HCT116 (cell line): ENCODE measurements around the gene FAM227B. TPM values are rescaled to one million over a fixed set of nuclear protein-coding genes. Genes with fewer than 3 reads are reported as not detected.

Experiments used
- ATAC-seq: fragments of 200-7000 bp; cut with Tn5 transposase; 2 replicates; pipeline ENCODE4 v1.9.1; 2020; ENCODE audit warnings: mild to moderate bottlenecking, moderate library complexity
- BruUV-seq: library from RNA; stranded (reverse); fragments of 400-500 nt; replicated peaks from 2 replicates; lab custom pipeline; 2021; lab: Mats Ljungman, UMichigan
- CTCF ChIA-PET: fragments of 300-600 bp; sonication (Branson Sonifier 250); formaldehyde crosslinking; loops from one replicate; lab custom pipeline; 2021; ENCODE audit warnings: antibody characterized with exemption; lab: Charles Lee
- POLR2A ChIA-PET: fragments of 300-600, 350-600 bp; sonication (Branson Sonifier 250); formaldehyde crosslinking; loops from one replicate; lab custom pipeline; 2021; ENCODE audit warnings: antibody characterized with exemption; lab: Charles Lee
- RAD21 ChIA-PET, 2 experiments: fragments of 300-600 bp; sonication (Branson Sonifier 250); formaldehyde crosslinking; loops; one replicate each; lab custom pipeline; 2023; ENCODE audit warnings: low total read pairs in 2 of 2; ENCODE audit not compliant: uncharacterized antibody in 2 of 2, unreplicated experiment in 2 of 2, low non-redundant PET in 1 of 2; lab: Charles Lee
- DNase-seq: peaks from one replicate; pipeline ENCODE4 v3.0.0-alpha.2; 2010; ENCODE audit warnings: low read depth, low spot score
- H2AFZ ChIP-seq: fragments of 200-600 bp; shearing (Covaris generic), sonication (generic); 2 replicates; pipeline ENCODE4 v1.6.1; 2017; ENCODE audit warnings: low read depth, mixed run types, mixed read lengths, antibody characterized with exemption, low read length; ENCODE audit not compliant: poor library complexity, severe bottlenecking
- H3K27ac ChIP-seq: 2 replicates; pipeline ENCODE4 v1.5.1; 2012; ENCODE audit warnings: low read depth, low read length
- H3K27me3 ChIP-seq: fragments of 200-600 bp; sonication (generic); 2 replicates; pipeline ENCODE4 v1.6.1; 2016; ENCODE audit warnings: mixed run types, low read length, mixed read lengths; ENCODE audit not compliant: insufficient read depth
- H3K36me3 ChIP-seq, 2 experiments: fragments of 200-500 bp in 1 of 2; fragments of 200-600 bp in 1 of 2; sonication (Bioruptor generic) in 1 of 2; sonication (generic) in 1 of 2; 2 replicates each; pipeline versions ENCODE4 v1.5.1 to v1.6.1; 2014 to 2016; ENCODE audit warnings: low read length in 2 of 2, inconsistent platforms in 1 of 2, mixed read lengths in 1 of 2, mixed run types in 1 of 2; ENCODE audit not compliant: insufficient read depth in 2 of 2, control insufficient read depth in 1 of 2
- H3K4me1 ChIP-seq, 2 experiments: fragments of 200-600 bp in 1 of 2; sonication (generic) in 1 of 2; 2 replicates each; pipeline versions ENCODE4 v1.5.1 to v1.6.1; 2012 to 2017; ENCODE audit warnings: low read length in 2 of 2, inconsistent platforms in 1 of 2, mild to moderate bottlenecking in 1 of 2, mixed read lengths in 1 of 2, mixed run types in 1 of 2, moderate library complexity in 1 of 2; ENCODE audit not compliant: insufficient read depth in 2 of 2, control insufficient read depth in 1 of 2
- H3K4me2 ChIP-seq: fragments of 200-600 bp; sonication (generic); 2 replicates; pipeline ENCODE4 v1.6.1; 2017; ENCODE audit warnings: mixed run types, low read length, mixed read lengths
- H3K4me3 ChIP-seq, 2 experiments: fragments of 200-600 bp in 1 of 2; sonication (generic) in 1 of 2; replicated peaks in 1 of 2; 2 replicates each; pipeline ENCODE4 v1.5.1; 2011 to 2016; ENCODE audit warnings: low read length in 2 of 2, control low read depth in 1 of 2, low read depth in 1 of 2, mild to moderate bottlenecking in 1 of 2, mixed read lengths in 1 of 2, mixed run types in 1 of 2
- H3K79me2 ChIP-seq: fragments of 200-600 bp; sonication (generic); 2 replicates; pipeline ENCODE4 v1.6.1; 2017; ENCODE audit warnings: mild to moderate bottlenecking, mixed run types, low read length, moderate library complexity, mixed read lengths; ENCODE audit not compliant: insufficient read depth
- H3K9ac ChIP-seq: fragments of 200-600 bp; sonication (generic); 2 replicates; pipeline ENCODE4 v1.6.1; 2016; ENCODE audit warnings: low read length, mixed read lengths
- H3K9me2 ChIP-seq: fragments of 200-600 bp; sonication (generic), shearing (Covaris generic); 2 replicates; pipeline ENCODE4 v1.6.1; 2017; ENCODE audit warnings: mixed run types, mild to moderate bottlenecking, moderate library complexity; ENCODE audit not compliant: insufficient read depth
- H3K9me3 ChIP-seq, 2 experiments: fragments of 200-500 bp in 1 of 2; fragments of 200-600 bp in 1 of 2; sonication (Bioruptor generic) in 1 of 2; sonication (generic) in 1 of 2; 2 replicates each; pipeline ENCODE4 v1.6.1; 2014 to 2017; ENCODE audit warnings: low read length in 2 of 2, mixed read lengths in 2 of 2, inconsistent platforms in 1 of 2, low read depth in 1 of 2, mild to moderate bottlenecking in 1 of 2, mixed run types in 1 of 2, moderate library complexity in 1 of 2; ENCODE audit not compliant: control insufficient read depth in 1 of 2, insufficient read depth in 1 of 2
- H4K20me1 ChIP-seq: fragments of 200-600 bp; sonication (generic), shearing (Covaris generic); 2 replicates; pipeline ENCODE4 v1.6.1; 2017; ENCODE audit warnings: mixed run types, mild to moderate bottlenecking, moderate library complexity; ENCODE audit not compliant: insufficient read depth
- ATF3 ChIP-seq: IDR thresholded peaks from 2 replicates; pipeline ENCODE4 v1.6.1; 2012
- CEBPB ChIP-seq: IDR thresholded peaks from 2 replicates; pipeline ENCODE4 v1.6.1; 2012; ENCODE audit warnings: low read depth
- EGR1 ChIP-seq: IDR thresholded peaks from 2 replicates; pipeline ENCODE4 v1.6.1; 2012; ENCODE audit warnings: low read depth
- ELF1 ChIP-seq: IDR thresholded peaks from 2 replicates; pipeline ENCODE4 v1.6.1; 2012; ENCODE audit warnings: low read depth, borderline replicate concordance
- EZH2 ChIP-seq: fragments of 200-600 bp; sonication (generic); IDR thresholded peaks from 2 replicates; pipeline ENCODE4 v1.6.1; 2017; ENCODE audit warnings: antibody characterized with exemption, mixed run types
- EZH2phosphoT487 ChIP-seq: fragments of 200-600 bp; IDR thresholded peaks from 2 replicates; pipeline ENCODE4 v1.6.1; 2018; ENCODE audit warnings: antibody characterized with exemption, borderline replicate concordance
- FOSL1 ChIP-seq: IDR thresholded peaks from 2 replicates; pipeline ENCODE4 v1.6.1; 2012; ENCODE audit warnings: low read depth
- POLR2A ChIP-seq: IDR thresholded peaks from 2 replicates; pipeline ENCODE4 v1.7.0; 2011; ENCODE audit warnings: borderline replicate concordance; ENCODE audit not compliant: insufficient read depth, insufficient read length; ENCODE audit errors: extremely low read depth
- POLR2AphosphoS5 ChIP-seq: IDR thresholded peaks from 2 replicates; pipeline ENCODE4 v1.6.1; 2011; ENCODE audit warnings: mild to moderate bottlenecking, low read depth, low read length, moderate library complexity
- REST ChIP-seq: IDR thresholded peaks from 2 replicates; pipeline ENCODE4 v1.6.1; 2012; ENCODE audit warnings: low read depth
- SIN3A ChIP-seq: IDR thresholded peaks from 2 replicates; pipeline ENCODE4 v1.6.1; 2012; ENCODE audit warnings: low read depth
- SRF ChIP-seq: IDR thresholded peaks from 2 replicates; pipeline ENCODE4 v1.6.1; 2012; ENCODE audit warnings: low read depth
- TCF7L2 ChIP-seq: IDR thresholded peaks from 2 replicates; pipeline ENCODE4 v1.7.0; 2011; ENCODE audit warnings: borderline replicate concordance, inconsistent platforms; ENCODE audit not compliant: insufficient read depth, insufficient read length; ENCODE audit errors: extremely low read depth
- YY1 ChIP-seq: IDR thresholded peaks from 2 replicates; pipeline ENCODE4 v1.6.1; 2011; ENCODE audit warnings: low read length, low read depth, moderate library complexity, mild to moderate bottlenecking; ENCODE audit not compliant: insufficient replicate concordance; ENCODE audit errors: extremely low read depth
- ZFX ChIP-seq: fragments of 450-650 bp; IDR thresholded peaks from 2 replicates; pipeline ENCODE4 v1.6.1; 2017
- ZNF274 ChIP-seq: fragments of 200-500 bp; sonication (Bioruptor generic); IDR thresholded peaks from 2 replicates; pipeline ENCODE4 v1.6.1; 2014; ENCODE audit warnings: mild to moderate bottlenecking, low read depth, low read length, inconsistent platforms
- intact Hi-C: fragments of 100-400 bp; cut with micrococcal nuclease; formaldehyde crosslinking; loops from 2 replicates; pipeline ENCODE4 v1.10.0; 2022
- total RNA-seq: library from RNA; stranded (reverse); gene quantifications from one replicate; pipeline ENCODE4 v1.2.1, GENCODE V29; 2021; ENCODE audit not compliant: unreplicated experiment
- TF ChIP-seq, protein P1 (sequence below), 3 experiments: fragments of 200-600 bp in 1 of 3; sonication (generic) in 1 of 3; IDR thresholded peaks in 2 of 3; conservative IDR thresholded peaks in 1 of 3; 2 replicates each; pipeline ENCODE4 v1.5.1; 2012 to 2017; ENCODE audit warnings: low read depth in 2 of 3, low read length in 2 of 3, antibody characterized with exemption in 1 of 3, borderline replicate concordance in 1 of 3, control low read depth in 1 of 3, mild to moderate bottlenecking in 1 of 3, mixed read lengths in 1 of 3, mixed run types in 1 of 3, moderate library complexity in 1 of 3; ENCODE audit not compliant: insufficient read depth in 1 of 3

FAM227B gene
- total RNA-seq, 1 experiment from 2014 or later: 6.9 TPM

DNA sequence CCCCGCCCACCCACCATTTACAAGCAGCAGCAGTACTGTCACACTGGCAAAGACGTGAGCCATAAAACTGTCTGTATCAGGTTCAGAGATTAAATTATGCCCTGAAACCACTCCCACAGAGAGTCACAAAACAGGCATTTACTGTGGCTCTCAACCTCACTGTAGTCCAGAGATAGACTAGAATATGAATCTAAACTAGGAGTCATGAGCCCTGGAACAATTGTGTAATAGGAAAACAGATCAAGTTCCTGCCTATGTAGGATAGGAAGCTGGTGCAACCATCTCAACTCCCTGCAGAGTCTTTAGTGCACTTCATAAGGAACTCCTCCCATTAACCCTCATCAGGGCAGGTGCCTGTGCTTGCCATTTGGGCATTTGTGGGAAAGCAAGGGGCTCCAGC, 61.7 kb downstream of the FAM227B start:
- no peaks in the 10 kb centered on the region for H3K9me3 ChIP-seq
- no peaks in the 10 kb centered on the region for H3K4me1 ChIP-seq
- H3K4me3 ChIP-seq: no peak overlapping the region
- ATAC-seq (no peak), DNase-seq (no peak)
- no peaks in the 10 kb centered on the region for H3K79me2 ChIP-seq
- intact Hi-C loops: no loop called here
- no peak overlapping the region for H3K4me2 ChIP-seq
- BruUV-seq: no TSS peak
- no peak overlapping the region for H2AFZ ChIP-seq
- no peaks in the 10 kb centered on the region for H4K20me1 ChIP-seq
- H3K9ac ChIP-seq: no peak overlapping the region
- H3K9me2 ChIP-seq: no peaks in the 10 kb centered on the region
- H3K27ac ChIP-seq: no peak overlapping the region
- no peaks in the 10 kb centered on the region for H3K27me3 ChIP-seq
- RAD21 ChIA-PET: no interaction called here
- POLR2A ChIA-PET: no interaction called here
- no peak for TF ChIP-seq TCF7L2
- TF ChIP-seq CEBPB: no peak
- TF ChIP-seq ATF3: no peak
- TF ChIP-seq EGR1: no peak
- no peak for TF ChIP-seq ZFX
- no peak for TF ChIP-seq ELF1
- TF ChIP-seq, all 23 proteins: peak for 0
- H3K36me3 ChIP-seq: no peaks in the 10 kb centered on the region
- CTCF ChIA-PET: no interaction called here

DNA sequence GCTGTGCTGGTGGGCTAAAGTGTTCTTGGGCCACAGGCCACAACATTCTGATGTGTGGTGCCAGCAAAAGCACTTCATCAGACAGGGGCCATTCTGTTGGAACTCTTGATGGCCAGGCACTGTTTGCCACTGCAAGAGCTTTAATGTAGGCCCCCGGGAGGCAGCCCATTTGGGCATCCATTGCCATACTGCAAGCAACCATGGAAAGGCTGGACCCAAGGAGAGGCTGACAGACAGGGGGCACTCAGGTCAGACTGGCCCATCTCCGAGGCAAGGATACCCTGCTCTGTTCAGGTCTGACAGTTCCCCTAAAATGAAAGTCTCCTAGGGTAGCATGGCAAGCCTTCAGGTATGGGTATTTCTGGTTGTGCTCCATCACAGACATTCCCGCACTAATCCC, 64.2 kb downstream of the FAM227B start:
- no peaks in the 10 kb centered on the region for H3K36me3 ChIP-seq
- H3K4me3 ChIP-seq: no peak overlapping the region
- H4K20me1 ChIP-seq: no peaks in the 10 kb centered on the region
- no TSS peak for BruUV-seq
- no peak overlapping the region for H3K4me2 ChIP-seq
- no peaks in the 10 kb centered on the region for H3K4me1 ChIP-seq
- no peaks in the 10 kb centered on the region for H3K9me2 ChIP-seq
- ATAC-seq (no peak), DNase-seq (no peak)
- no peaks in the 10 kb centered on the region for H3K79me2 ChIP-seq
- H3K9ac ChIP-seq: no peak overlapping the region
- no peak overlapping the region for H2AFZ ChIP-seq
- H3K27me3 ChIP-seq: no peaks in the 10 kb centered on the region
- ChIA-PET RAD21 (no interaction called here), POLR2A (no interaction called here), CTCF (no interaction called here)
- H3K27ac ChIP-seq: no peak overlapping the region
- intact Hi-C loops: no loop called here
- H3K9me3 ChIP-seq: no peaks in the 10 kb centered on the region
- TF ChIP-seq FOSL1: no peak
- TF ChIP-seq POLR2AphosphoS5: no peak
- no peak for TF ChIP-seq SIN3A
- no peak for TF ChIP-seq YY1
- no peak for TF ChIP-seq POLR2A
- TF ChIP-seq REST: no peak
- no peak for TF ChIP-seq ATF3
- no peak for TF ChIP-seq EZH2phosphoT487
- no peak for TF ChIP-seq EGR1
- no peak for TF ChIP-seq ZNF274
- TF ChIP-seq EZH2: no peak
- TF ChIP-seq SRF: no peak
- TF ChIP-seq, protein P1, sequence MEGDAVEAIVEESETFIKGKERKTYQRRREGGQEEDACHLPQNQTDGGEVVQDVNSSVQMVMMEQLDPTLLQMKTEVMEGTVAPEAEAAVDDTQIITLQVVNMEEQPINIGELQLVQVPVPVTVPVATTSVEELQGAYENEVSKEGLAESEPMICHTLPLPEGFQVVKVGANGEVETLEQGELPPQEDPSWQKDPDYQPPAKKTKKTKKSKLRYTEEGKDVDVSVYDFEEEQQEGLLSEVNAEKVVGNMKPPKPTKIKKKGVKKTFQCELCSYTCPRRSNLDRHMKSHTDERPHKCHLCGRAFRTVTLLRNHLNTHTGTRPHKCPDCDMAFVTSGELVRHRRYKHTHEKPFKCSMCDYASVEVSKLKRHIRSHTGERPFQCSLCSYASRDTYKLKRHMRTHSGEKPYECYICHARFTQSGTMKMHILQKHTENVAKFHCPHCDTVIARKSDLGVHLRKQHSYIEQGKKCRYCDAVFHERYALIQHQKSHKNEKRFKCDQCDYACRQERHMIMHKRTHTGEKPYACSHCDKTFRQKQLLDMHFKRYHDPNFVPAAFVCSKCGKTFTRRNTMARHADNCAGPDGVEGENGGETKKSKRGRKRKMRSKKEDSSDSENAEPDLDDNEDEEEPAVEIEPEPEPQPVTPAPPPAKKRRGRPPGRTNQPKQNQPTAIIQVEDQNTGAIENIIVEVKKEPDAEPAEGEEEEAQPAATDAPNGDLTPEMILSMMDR (IDR thresholded peaks at IDR 0.05 in 2 of 3, conservative IDR thresholded peaks at IDR 0.05 in 1 of 3; ENCODE audit: borderline replicate concordance in 1 of 3, insufficient read depth in 1 of 3, low read depth in 2 of 3, low read length in 2 of 3): no peak
